Hematopoietic multipotent progenitor cell treated with erythropoietin and hydrocortisone succinate and interleukin-3 and kit ligand, for 6 days (in vitro differentiated cells): ENCODE data around the gene GDNF.
A peak's percentile ranks its signal among the peaks of the same experiment; 100 is the strongest.
"Not testable (repeated sequence)": the region's sequence is repeated elsewhere in the genome, so short reads cannot be mapped to it uniquely, and the experiment has no call there.

Experiments used
- DNase-seq: peaks from one replicate; pipeline ENCODE4 v3.0.0-alpha.2; 2015

The GDNF gene, protein sequence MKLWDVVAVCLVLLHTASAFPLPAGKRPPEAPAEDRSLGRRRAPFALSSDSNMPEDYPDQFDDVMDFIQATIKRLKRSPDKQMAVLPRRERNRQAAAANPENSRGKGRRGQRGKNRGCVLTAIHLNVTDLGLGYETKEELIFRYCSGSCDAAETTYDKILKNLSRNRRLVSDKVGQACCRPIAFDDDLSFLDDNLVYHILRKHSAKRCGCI

DNA sequence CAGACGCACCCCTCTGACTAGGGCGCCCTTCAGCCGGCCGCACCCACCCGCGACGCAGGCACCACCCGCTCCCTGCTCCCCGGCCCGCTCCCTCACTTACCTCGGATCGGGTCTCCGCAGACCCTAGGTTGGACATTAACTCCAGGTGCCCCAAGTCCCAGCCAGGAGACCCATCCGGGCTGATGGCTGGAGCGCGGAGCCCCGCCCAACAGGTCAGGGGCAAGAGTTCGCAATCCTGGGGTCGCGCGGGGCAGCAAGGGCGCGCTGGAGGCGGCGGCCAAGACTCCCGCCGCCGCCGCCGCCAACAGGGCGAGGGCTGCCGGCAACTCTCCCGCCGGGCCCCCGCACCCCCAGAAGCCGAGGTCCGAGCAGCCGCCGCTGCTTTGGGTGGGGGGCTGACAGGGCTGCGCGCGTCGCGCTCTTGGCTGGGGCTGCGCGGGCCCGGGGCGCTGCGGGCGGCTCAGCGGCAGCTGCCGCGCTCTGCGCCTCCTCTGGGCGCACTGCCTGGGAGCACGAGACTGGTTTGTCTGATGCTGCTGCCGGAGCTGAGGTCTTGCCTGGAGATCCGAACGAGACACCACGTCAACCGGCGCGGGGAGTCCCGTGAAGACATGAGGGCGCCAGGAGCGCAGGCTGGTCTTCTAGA is at the start of gene GDNF:
Gene GDNF (minus strand): TSS at position 635 of the 646 bp plus-strand sequence. CDS start 5,245 bp downstream, outside the sequence.
- DNase-seq = peak; percentile 39

DNA sequence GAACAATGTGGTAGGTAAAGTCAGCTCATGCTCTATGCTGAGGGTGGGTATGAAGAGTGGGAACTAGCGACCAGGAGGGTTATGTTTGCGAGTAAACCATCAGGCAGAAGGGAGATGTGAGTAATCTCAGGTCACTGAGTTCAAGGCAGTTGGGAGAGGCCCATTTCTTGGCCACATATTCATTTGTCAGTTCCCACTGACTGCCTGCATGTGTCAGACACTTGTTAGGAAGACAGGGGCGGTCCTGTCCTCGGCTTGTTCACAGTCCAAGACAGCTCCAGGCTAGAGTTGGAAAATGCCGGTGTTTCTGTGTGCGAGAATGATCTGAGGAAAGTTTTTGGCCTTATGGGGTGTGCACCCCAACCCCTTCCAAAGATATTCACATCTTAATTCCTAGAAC is 48.6 kb upstream of the GDNF start:
- no peak for DNase-seq

DNA sequence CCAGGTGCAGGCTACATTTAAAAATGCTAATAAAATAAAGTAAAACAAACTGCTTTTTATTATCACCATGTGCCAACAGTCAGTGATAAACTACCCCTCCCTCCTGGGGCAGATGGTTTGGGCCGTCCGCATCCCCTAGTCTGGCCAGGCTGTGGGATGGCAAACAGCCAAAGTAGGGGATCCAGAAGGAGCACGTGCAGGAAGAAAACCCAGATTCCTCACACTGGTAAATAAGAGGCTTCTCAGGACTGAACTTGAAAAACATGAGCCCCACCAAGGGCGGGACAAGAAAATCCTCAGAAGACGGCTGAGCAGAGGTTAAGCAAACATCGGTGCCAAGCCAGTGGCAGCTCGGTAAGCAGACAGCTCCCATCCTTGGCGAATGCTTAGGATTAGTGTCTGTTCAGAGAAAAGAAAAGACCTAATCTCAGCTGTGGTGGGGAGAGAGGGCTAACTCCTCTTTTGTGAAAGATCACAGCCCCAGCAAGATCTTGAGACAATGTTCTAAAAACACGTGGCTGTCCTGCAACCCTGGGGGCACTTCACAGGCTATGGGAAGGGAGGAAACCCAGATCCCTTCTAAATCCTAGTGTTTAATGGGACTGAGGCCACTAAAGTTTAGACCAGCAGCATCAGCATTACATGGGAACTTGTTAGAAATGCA is 46.5 kb upstream of the GDNF start:
- no peak for DNase-seq

DNA sequence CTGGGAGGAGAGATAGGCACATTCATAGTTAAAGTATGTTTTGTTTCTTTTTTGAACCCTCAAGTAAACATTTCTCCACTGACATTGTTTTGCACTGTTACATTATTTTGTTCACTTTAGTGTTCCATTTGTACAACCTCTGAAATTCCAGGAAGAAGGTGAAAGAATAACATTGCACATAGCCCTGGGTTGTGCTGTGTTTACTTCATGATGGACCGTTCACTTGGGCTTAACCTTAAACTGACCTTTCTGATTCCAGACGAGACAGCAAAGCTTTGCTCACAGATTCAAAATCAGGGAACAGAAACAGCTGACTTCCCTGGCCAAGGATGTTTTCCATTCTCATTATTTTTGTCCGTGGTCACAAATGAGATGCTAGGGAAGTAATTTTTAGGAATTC is 42.8 kb upstream of the GDNF start:
- DNase-seq = no peak

DNA sequence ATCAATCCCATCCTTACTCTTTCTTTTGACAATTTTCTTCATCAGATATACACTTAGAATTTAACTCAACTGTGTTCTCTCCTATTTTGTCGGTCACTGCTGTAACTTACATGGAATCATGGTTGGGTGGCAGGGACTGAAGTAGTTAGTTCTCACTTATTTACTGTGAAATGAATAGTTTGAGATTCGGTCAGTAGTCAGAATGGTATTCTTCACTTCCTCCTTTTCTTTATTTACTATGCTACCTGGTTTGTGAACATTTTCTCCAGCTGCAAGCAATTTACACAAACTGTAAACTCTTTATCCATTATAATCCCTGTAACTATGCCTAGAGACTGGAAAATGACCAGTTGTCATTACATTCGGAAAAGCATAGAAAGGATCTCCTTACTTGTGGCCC is 41.5 kb upstream of the GDNF start:
- no peak for DNase-seq

DNA sequence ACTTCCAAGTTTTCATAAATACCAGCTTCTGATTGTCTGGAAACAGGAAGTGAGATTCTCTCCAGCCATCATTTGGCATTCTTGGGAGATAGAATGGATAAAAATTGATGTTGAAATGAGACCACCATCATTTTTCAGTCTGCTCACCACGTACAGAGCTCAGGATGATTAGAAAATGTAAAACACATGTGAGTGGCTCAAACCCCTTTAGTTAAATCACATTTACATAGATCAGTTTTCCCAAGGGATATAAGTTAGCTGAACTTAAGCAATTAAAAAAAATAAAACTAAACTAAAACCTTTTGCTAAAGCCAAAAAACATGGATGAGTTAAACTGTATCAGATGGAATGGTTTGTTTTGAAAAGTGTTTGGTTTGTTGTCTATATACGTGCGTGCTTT is 37.1 kb upstream of the GDNF start:
- DNase-seq = no peak

DNA sequence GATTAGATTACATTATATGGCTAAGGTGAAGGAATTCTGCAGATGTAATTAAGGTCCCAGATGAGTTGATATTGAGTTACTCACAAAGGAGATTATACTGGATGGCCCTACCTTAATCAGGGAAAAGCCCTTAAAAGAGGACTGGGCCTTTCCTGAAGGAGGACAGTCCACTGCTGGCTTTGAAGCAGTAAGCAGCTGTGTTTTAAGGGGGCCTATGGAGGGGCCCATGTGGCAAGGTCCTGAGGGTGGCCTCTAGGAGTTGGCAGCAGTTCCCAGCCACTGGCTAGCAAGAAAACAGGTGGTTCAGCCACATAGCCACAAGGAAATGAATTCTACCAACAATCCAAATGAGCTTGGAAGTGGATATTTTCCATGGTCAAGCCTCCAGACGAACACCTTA is 36.4 kb upstream of the GDNF start:
- DNase-seq = no peak

DNA sequence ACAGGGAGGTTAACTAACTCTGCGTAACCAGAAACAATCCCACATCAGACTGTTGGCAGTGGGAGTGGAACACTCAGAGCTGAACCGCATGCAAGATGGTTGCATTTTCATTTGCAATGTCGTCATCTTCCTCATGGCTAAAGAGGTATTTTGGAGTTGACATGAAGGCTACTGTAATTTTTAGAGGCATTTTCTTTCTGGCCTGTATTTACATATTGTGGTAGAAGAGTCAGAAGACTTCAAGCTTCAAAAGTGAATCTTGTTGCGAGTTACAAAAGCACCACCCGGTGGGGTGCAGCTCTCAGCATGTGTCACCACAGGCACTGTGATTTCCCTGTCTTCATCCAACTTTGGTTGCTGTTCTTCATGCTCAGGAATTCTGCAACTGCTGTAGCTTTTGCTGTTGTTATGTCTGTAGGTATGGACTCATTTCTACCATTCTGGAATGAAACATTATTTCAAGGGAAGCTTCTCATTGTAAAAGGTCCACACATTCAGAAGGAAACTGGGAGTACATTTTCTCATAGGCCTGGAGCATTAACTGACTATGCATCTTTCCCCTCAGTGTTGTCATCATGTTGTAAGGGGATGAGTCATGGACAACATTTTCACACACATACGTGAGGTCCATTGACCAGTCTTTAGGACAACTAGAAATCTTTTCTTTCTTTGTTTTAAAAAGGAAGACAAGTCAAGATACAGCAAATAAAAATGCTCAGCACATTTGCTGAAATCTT is 35.4 kb upstream of the GDNF start:
- DNase-seq = no peak

DNA sequence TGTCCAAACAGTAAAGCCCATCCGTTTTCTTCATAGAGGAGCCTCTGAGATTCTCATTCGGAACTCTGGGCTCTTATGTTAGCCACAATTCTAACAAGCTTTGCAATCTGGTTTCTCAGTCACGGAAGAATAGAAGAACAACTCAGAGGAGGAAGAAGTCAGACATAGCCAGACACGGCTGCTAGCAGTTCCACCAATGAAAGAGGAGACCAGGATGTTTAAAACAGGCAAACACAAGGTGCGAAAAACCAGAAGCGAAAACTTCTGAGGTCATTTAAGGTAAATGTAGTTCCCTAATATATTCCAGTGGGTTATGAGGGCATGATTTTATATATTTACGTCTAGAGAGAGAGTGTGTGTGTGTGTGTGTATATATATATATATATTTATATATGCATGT is 34.1 kb upstream of the GDNF start:
- DNase-seq = no peak

DNA sequence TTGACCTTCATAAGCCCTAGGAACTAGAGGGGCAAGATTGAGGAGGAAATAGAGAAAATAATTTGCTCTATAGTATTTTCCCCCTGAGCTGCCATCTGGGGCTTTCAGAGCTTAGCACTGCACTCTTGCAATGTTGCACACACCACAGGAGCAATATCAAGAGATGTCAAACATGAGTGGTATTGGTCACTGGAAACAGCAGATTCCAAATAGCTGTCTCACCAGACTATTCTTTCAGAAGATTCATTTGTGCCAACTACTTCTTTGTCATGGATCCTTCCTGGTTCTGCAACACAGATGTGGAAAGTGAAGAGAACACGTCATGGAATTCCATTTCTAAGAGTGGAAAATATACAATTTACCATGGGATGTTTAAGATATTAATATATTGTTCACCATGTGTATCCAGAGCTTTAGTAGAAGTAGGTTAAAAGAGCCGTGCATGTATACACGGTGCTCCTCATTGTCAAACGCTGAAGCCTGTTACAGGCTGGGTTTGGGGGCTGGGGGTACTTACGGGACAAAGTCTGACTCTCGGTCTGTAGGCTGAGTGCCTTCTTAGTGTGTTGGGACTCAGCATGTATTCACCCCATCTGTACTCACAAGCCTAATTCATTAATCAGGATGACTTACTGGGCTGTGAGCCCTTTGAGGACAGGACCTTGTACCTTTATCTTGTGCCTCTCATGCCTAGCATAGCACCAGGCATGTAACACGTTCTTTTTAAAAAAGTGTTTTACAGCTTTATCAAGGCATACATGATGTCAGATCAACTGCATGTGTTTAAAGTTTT is 31.4 kb upstream of the GDNF start:
- DNase-seq = no peak

DNA sequence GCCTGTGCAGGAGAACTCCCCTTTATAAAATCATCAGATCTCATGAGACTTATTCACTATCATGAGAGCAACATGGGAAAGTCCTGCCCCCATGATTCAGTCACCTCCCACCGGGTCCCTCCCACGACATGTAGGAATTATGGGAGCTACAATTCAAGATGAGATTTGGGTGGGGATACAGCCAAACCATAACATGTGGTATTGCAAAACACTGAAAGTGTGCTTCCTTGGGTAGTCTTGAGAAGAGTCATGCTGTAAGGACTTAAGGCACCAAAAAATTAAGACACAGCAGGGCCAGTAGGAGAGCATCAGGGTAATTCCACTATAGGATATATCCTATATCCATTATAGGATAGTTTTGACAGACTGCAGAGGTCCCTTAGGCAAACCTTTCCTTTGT is 29.4 kb upstream of the GDNF start:
- DNase-seq = no peak

DNA sequence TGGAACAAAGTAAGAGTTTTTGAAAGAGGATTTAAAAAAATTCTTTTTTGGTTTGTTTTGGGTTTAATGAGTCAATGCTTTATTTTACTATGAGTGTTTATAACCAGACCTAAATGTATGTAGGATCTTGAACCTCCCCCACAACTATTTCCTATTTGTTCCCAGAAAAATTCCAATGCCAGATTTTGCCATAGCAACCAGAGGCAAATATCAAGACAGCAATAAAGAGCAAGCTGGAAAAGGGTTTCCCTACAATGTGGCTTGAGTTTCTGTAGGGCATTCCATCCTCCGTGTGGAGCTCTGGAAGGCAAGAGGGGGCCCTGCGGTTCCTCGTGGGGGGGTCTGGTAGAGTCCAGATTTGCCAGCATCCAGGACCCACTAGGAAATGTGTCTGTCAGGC is 27.8 kb upstream of the GDNF start:
- DNase-seq = no peak

DNA sequence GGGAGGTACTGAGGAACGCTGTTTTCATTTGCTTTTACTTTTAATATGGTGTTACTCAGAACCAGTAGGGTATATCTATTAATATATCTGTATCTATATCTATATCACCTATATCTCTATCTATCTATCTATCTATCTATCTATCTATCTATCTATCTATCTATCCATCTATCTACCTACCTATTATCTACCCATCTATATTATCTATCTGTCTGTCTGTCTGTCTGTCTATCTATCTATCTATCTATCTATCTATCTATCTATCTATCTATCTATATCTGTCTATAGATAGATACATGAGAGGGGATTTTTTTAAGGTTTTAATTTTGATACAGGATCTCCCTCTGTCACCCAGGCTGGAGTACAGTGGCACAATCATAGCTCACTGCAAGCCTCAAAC is 23.1 kb upstream of the GDNF start:
- DNase-seq = not testable (repeated sequence)

DNA sequence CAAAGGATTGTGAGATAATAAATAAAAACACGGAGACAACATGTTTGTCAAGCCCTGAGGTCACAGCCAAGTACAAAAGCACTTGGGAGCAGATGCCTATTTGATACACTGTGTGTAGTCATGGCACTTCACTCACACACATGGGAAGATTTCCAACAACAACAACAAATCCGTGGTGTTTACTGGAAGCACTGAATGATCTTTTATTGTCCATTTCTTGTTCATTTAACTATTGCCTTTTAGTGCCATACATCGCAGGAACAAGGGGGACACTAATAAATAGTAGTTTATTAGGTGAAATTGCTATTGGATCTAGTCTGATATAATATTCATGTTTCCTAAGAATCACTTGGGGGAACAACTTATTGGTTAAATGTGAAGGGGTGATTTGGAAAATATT is 20.4 kb upstream of the GDNF start:
- DNase-seq = no peak

DNA sequence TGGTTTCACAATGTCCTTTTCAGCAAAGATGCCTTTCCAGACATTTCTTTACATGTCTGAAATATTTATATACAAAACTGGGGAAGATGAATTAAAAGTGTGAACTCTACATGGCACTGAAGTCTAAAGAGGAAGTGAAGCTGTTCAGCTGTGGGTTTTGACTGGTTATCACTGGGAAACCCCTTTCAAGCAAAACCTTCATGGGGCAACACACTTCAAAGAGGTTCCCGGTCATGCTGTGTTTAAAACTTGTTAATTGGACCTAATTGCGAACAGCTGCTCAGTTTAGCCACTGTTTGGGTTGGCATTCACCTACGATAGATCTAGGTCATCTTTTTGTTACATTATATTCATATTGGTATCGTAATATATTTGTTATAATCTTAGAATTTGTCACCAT is 20.0 kb upstream of the GDNF start:
- peak; percentile 6 for DNase-seq

DNA sequence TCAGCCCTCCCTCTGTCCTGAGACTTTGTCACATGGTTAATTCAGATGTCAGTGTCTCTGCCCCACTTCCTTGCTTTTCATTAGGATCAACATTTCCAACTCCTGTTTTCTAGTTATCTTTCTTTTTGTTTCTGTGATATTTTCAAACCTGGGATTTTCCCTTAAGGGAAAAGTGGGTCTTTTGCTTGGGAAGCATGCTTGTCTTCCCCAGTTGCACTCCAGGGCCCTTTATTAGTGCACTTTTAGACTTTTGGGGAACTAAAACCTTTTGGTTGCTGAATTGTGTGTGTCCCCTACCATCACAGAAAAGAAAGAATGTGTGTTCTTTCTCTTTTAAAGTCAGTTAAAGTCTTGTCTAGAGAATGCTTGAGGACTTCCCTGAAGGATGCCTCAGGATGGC is 18.4 kb upstream of the GDNF start:
- no peak for DNase-seq

DNA sequence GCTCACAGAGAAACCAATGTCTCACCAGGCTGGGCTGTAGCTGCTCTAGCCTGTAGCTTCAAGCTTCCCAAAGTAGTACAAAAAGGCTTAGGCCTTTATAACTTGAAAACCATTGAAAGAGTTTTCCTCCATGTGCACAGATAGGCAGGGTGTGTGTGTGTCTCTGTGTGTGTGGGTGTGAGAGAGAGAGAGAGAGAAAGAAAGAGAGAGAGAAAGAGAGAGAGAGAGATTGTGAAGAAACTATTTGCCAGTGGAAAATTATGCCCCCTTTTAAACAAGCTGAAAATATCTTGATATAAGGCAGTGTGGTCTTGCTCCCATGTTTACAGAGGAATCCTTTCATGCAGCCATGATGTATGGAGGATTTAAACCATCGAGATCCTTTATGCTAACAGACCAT is 17.9 kb upstream of the GDNF start:
- no peak for DNase-seq

DNA sequence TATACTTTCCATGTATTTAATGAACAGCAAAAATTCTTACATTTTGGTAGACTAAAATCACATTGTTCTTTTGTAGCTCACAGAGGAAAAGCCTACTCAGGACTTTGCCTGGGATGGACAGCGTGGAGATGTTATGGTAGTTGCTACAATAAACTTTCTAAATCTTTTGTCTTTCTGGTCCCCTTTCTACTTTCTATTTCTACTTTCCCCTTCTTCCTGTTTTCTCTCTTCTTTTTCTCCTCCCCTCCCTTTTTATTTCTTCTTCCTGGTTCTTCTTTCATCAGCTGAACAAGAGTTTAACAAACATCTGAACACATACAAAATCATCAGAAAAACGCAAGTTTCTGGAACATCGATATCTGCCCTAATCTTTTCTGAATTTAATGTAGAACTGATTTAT is 15.6 kb upstream of the GDNF start:
- DNase-seq = no peak

DNA sequence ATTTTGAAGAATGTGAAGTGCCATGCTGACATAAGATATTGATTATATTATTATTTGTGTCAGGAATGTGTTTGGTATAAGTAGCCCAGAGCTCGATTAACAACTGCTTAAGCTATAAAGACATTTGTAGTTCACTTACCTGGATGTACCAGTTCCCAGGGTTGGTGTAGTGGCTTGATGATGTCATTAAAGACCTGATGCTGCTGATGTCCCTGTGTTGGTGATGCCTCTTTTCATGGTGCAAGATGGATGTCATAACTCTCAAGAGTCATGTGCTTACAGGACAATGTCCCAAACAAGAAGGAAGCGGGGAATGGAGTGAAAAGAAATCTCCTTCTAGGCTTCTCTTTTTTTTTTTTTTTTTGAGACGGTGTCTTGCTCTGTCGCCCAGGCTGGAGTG is 11.5 kb upstream of the GDNF start:
- no peak for DNase-seq

DNA sequence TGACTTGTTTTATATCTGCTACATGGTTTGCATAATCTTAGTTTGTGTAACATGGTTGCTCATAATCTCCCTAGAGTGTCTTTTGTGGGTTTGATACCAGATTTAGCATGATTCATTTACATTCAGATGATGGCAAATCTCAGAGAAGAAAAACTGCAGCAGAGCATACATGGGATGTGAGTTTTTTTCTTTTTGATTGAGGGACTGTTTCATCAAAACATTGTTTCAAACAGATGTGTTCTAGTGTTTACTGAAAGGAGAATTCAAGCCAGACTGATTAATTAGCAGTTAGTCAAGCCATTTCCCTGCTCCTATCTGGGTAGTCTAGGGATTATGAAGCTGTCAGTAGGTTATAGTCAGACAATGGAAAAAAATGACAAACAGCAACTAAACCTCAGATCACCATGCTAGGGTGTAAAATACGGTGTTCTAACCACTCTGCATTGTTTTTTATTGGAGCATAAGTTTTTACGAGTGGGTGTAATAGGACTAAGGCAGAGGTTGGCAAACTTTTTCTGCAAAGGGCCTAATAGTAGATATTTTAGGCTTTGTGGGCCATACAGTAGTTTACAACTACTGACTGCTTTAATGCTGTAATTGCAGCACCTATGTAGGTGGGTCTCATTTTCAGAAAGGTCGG is 10.5 kb upstream of the GDNF start:
- no peak for DNase-seq

DNA sequence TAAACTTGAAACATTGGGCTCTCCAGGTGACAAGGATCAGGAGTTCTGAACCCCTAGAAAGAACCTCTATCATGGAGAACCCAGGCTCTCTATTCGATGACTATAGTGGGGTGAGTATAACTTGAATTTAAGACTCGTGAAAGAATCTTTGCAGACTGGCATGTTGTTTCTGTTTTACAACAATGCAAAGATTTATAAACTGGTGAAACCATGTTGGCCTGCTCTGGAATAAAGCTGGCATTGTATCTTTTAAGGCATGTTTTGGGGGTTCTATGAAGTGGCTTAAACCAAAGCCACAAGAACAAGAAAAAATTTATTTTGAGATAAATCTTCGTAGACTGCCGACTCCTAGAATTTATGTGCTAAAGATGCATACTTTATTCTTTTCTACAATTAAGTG is 9.8 kb upstream of the GDNF start:
- no peak for DNase-seq

DNA sequence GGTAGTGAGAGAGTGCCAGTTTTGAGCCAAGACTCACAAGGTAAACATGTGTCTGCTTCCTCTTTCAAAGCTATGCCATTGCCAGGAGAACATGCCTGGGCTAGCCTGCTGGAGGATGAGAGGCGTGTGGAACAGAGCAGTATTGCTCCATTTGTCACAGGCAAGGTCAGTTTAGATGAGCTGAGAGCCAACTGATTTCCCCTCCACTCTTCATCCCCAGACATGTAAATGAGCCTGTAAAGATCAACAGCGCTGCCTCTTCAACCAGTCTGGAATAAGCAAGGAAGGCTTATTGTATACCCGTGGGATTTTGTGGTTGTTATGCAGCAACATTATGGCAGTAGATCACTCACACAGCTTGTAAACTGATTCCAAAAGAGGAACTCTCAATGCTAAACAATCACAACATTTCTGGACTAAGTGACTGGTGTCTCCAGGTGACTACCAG is 8.2 kb upstream of the GDNF start:
- no peak for DNase-seq
